A549 (cell line): ENCODE data around the gene GABBR1. TPM values are rescaled to one million over a fixed set of nuclear protein-coding genes. Genes with fewer than 3 reads are reported as not detected.

Experiments
- ATAC-seq, 2 experiments: fragments of 200-7000 bp in 1 of 2; fragments of >200 bp in 1 of 2; cut with Nextera tagmentation in 1 of 2; cut with Tn5 transposase in 1 of 2; 3 replicates each; pipeline versions ENCODE4 v1.8.0 to v1.9.1; 2018 to 2020; ENCODE audit warnings: mild to moderate bottlenecking in 1 of 2, moderate library complexity in 1 of 2
- CTCF ChIA-PET: fragments of 300-600 bp; sonication (Branson Sonifier 250); formaldehyde crosslinking; extraction: SDS; loops from one replicate; lab custom pipeline; 2021; ENCODE audit warnings: antibody characterized with exemption, inconsistent platforms; lab: Yijun Ruan, JAX
- POLR2A ChIA-PET: fragments of 350-600 bp; formaldehyde crosslinking; extraction: SDS; loops from one replicate; lab custom pipeline; 2021; ENCODE audit warnings: antibody characterized with exemption, inconsistent platforms; lab: Yijun Ruan, JAX
- DNase-seq, 2 experiments: peaks; one replicate each; pipeline versions ENCODE4 v3.0.0 to v3.0.0-alpha.2; 2011 to 2016; ENCODE audit warnings: low read depth in 1 of 2, low spot score in 1 of 2
- FAIRE-seq: peaks from 2 replicates; lab custom pipeline; 2011; peaks lifted over from hg19 to GRCh38; lab: Jason Lieb, UNC
- H3K27ac ChIP-seq, 2 experiments: fragments of >200 bp; sonication (Bioruptor Twin); formaldehyde crosslinking; 3 replicates each; pipeline ENCODE4 v1.5.1; 2016 to 2017
- H3K4me1 ChIP-seq: fragments of >200 bp; sonication (Bioruptor Twin); formaldehyde crosslinking; 3 replicates; pipeline ENCODE4 v1.6.1; 2016
- H3K4me2 ChIP-seq: fragments of >200 bp; sonication (Bioruptor Twin); formaldehyde crosslinking; 3 replicates; pipeline ENCODE4 v1.6.1; 2016
- H3K4me3 ChIP-seq: fragments of >200 bp; sonication (Bioruptor Twin); formaldehyde crosslinking; 3 replicates; pipeline ENCODE4 v1.5.1; 2016
- H3K9me3 ChIP-seq: fragments of >200 bp; sonication (Bioruptor Twin); formaldehyde crosslinking; 3 replicates; pipeline ENCODE4 v1.6.1; 2016
- CHD4 ChIP-seq: fragments of 200-600 bp; sonication (generic); IDR thresholded peaks from 2 replicates; pipeline ENCODE4 v1.6.1; 2016; ENCODE audit warnings: antibody characterized with exemption, mild to moderate bottlenecking, borderline replicate concordance
- EHF ChIP-seq: fragments of 250-450 bp; sonication (Bioruptor Pico); IDR thresholded peaks from 2 replicates; pipeline ENCODE4 v1.5.0; 2020; ENCODE audit warnings: mild to moderate bottlenecking
- HOXA7 ChIP-seq: fragments of 250-450 bp; sonication (Bioruptor Pico); IDR thresholded peaks from 2 replicates; pipeline ENCODE4 v1.5.0; 2020; ENCODE audit warnings: mild to moderate bottlenecking, moderate library complexity
- HOXB13 ChIP-seq: fragments of 250-450 bp; sonication (Bioruptor Pico); IDR thresholded peaks from 2 replicates; pipeline ENCODE4 v1.5.0; 2020; ENCODE audit warnings: low read depth, mild to moderate bottlenecking, moderate library complexity
- HOXB5 ChIP-seq: fragments of 250-450 bp; sonication (Bioruptor Pico); IDR thresholded peaks from 2 replicates; pipeline ENCODE4 v1.5.0; 2020; ENCODE audit warnings: mild to moderate bottlenecking, moderate library complexity
- JUNB ChIP-seq: fragments of >200 bp; sonication (Bioruptor Twin); formaldehyde crosslinking; IDR thresholded peaks from 2 replicates; pipeline ENCODE4 v1.6.1; 2016
- KDM1A ChIP-seq: fragments of 200-600 bp; sonication (generic); IDR thresholded peaks from 2 replicates; pipeline ENCODE4 v1.6.1; 2016; ENCODE audit warnings: low read depth, mild to moderate bottlenecking
- MAFK ChIP-seq: fragments of 450-650 bp; IDR thresholded peaks from 2 replicates; pipeline ENCODE4 v1.6.1; 2014; ENCODE audit not compliant: partially characterized antibody
- MAZ ChIP-seq: fragments of 150-350 bp; IDR thresholded peaks from 2 replicates; pipeline ENCODE4 v1.6.1; 2014; ENCODE audit warnings: antibody characterized with exemption, low read depth, low read length, borderline replicate concordance
- MYC ChIP-seq: IDR thresholded peaks from 2 replicates; pipeline ENCODE4 v1.6.1; 2012; ENCODE audit warnings: mild to moderate bottlenecking, inconsistent platforms, low read length, improper control_type of control experiment, borderline replicate concordance
- RAD21 ChIP-seq, 2 experiments: fragments of >200 bp in 1 of 2; sonication (Bioruptor Twin) in 1 of 2; formaldehyde crosslinking in 1 of 2; IDR thresholded peaks in 1 of 2; conservative IDR thresholded peaks in 1 of 2; 2 replicates in 1 of 2; 3 replicates in 1 of 2; pipeline ENCODE4 v1.6.1; 2012 to 2018; ENCODE audit warnings: inconsistent platforms in 1 of 2
- RFX5 ChIP-seq: fragments of 450-650 bp; IDR thresholded peaks from 2 replicates; pipeline ENCODE4 v1.7.1; 2014; ENCODE audit warnings: antibody characterized with exemption, mild to moderate bottlenecking, moderate library complexity
- SREBF2 ChIP-seq: fragments of 450-650 bp; IDR thresholded peaks from 2 replicates; pipeline ENCODE4 v1.6.1; 2014; ENCODE audit warnings: mild to moderate bottlenecking, moderate library complexity
- ZNF302 ChIP-seq: fragments of 250-450 bp; sonication (Bioruptor Pico); IDR thresholded peaks from 2 replicates; pipeline ENCODE4 v1.9.0; 2021; ENCODE audit warnings: inconsistent platforms, mild to moderate bottlenecking, moderate library complexity
- ZSCAN20 ChIP-seq: fragments of 250-450 bp; sonication (Bioruptor Pico); IDR thresholded peaks from 2 replicates; pipeline ENCODE4 v1.8.0; 2022; ENCODE audit warnings: mild to moderate bottlenecking, moderate library complexity
- WGBS: methylation state at CpG from one replicate; pipeline ENCODE4 v1.1.6; 2017; ENCODE audit errors: missing lambda C conversion rate; 5-methylcytosine and 5-hydroxymethylcytosine counted together
- polyA plus RNA-seq, 4 experiments: library from polyadenylated mRNA; depleted of rRNA in 3 of 4; stranded (reverse); fragments of >200 nt; fragmentation: RNase III in 1 of 4; extraction: RNeasy Plus Mini Kit Qiagen cat#74134 plus additional on column Dnase treatment in 1 of 4; gene quantifications; 2 replicates in 3 of 4; 3 replicates in 1 of 4; pipeline ENCODE4 v1.2.3, GENCODE V29; 2011 to 2017
- TF ChIP-seq, protein P1 (sequence below): fragments of 250-450 bp; sonication (Bioruptor Pico); IDR thresholded peaks from 2 replicates; pipeline ENCODE4 v1.5.0; 2020; ENCODE audit warnings: low read depth, mild to moderate bottlenecking, moderate library complexity
- TF ChIP-seq, protein P2 (sequence below): fragments of >200 bp; sonication (Bioruptor Twin); formaldehyde crosslinking; IDR thresholded peaks from 3 replicates; pipeline ENCODE4 v1.5.1; 2016
- TF ChIP-seq, protein P3 (sequence below): IDR thresholded peaks from 2 replicates; pipeline ENCODE4 v1.6.1; 2012; ENCODE audit warnings: low read depth, borderline replicate concordance
- TF ChIP-seq, protein P4 (sequence below): fragments of >200 bp; sonication (Bioruptor Twin); formaldehyde crosslinking; IDR thresholded peaks from 3 replicates; pipeline ENCODE4 v1.6.1; 2016
- TF ChIP-seq, protein P5 (sequence below): IDR thresholded peaks from 2 replicates; pipeline ENCODE4 v1.6.1; 2012

Gene GABBR1
- polyA plus RNA-seq, 2 of the 4 experiments (the other 2 are of a cell fraction) = 6.8 to 9.0 TPM

DNA sequence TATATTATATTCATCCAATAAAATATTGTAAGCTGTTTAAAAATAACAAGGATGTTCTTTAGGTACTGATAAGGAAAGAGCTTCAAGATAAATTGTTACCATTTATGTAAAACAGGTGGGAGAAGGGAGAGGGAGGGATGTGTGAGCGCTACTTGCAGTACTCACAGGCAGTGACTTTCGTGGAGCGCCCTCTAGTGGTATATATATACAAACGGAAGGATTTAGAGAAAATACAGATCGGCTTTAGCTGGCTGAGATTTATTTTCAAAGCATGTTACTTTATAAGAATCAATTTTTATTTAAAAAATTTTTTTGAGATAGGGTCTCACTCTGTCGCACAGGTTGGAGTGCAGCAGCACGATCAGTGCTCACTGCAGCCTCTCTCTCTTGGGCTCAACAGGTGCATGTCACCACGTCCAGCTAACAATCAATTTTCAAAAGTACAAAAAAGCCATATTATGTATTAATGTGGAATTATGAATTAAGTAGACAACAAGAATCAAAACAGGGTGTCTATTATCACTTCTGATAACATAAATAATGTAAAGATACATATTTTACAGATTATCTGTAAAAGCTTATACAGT lies 20.6 kb upstream of the GABBR1 start (continued):
- no peak for TF ChIP-seq ZSCAN20 (CRISPR knock-in tag)
- TF ChIP-seq RAD21 (conservative IDR thresholded peaks at IDR 0.05 in 1 of 2, IDR thresholded peaks at IDR 0.05 in 1 of 2) = peak in 1 of 2 experiments; percentile 14; a peak in 1 of 5 replicates

DNA sequence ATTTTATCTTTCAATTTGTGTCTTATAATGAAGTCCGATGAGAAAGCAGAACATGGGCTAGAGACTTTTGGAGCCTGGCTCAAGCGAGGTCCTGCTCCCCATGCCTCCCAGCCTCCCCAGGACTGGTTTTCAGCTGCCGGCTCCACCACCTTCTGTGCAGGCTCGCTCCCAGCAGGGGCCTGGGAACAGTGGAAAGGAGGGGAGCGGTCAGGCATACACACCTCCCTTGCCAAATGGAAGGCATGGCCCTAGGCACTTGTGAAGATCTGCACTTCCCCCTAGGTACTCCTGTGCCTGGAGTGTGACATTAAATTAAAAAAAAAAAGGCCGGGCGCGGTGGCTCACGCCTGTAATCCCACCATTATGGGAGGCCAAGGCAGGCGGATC lies 19.2 kb upstream of the GABBR1 start:
- FAIRE-seq = no peak
- TF ChIP-seq, protein P1, sequence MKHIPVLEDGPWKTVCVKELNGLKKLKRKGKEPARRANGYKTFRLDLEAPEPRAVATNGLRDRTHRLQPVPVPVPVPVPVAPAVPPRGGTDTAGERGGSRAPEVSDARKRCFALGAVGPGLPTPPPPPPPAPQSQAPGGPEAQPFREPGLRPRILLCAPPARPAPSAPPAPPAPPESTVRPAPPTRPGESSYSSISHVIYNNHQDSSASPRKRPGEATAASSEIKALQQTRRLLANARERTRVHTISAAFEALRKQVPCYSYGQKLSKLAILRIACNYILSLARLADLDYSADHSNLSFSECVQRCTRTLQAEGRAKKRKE (CRISPR knock-in tag) = no peak
- TF ChIP-seq HOXB5 (CRISPR knock-in tag) (no peak), CHD4 (no peak), RAD21 (conservative IDR thresholded peaks at IDR 0.05 in 1 of 2, IDR thresholded peaks at IDR 0.05 in 1 of 2) (no peak), HOXA7 (CRISPR knock-in tag) (no peak), RFX5 (no peak)
- TF ChIP-seq, all 56 proteins: peak for 0
- Histone ChIP-seq H3K4me1 (no peaks in the 10 kb centered on the region), H3K4me2 (no peak overlapping the region), H3K27ac (no peak overlapping the region), H3K4me3 (no peak overlapping the region), H3K9me3 (no peaks in the 10 kb centered on the region)
- no peak for ATAC-seq
- DNase-seq = no peak
- POLR2A ChIA-PET = no interaction called here
- CTCF ChIA-PET = interaction anchor here (0.7 to 12.2 kb wide), 6 partner anchors 12 to 36 kb away, joined by 3 to 183 read pairs (median 14); partner anchors contain the start of gene GABBR1
- WGBS = 82% methylated on average over 7 of the region's 10 CpGs

DNA sequence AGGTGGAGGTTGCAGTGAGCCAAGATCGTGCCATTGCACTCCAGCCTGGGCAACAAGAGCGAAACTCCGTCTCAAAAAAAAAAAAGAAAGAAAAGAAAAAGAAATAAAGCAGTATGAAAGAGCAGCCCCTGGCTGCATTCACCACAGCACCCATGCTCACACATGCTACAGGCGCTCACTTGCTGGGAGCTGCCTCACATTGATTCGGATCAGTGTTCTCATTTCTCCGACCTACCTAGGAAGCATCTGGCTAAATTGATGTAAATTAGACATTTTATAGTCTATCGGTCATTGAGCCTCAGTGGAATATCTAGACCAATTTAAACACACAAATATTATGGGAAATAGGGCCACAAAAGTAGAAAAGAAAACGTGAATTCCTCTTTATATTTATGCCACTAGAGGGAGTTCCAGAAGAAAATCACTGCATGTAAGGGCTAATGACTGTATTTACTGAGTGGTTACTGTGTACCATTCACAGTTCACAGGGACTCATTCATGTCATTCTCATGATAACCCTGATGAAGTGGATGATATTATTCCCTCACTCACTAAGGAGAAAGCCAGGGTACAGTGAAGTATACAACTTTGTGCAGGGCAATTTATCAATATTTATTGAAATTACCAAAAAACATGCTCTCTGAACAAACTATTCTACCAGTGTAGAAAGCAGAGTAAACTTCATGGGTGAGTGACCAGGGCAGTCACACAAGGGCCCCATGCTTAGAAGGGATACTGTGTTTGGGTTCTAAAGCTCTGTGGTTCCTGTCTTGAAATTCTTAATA lies 18.6 kb upstream of the GABBR1 start:
- ChIA-PET POLR2A (no interaction called here), CTCF (interaction anchor here (0.7 to 12.2 kb wide), 11 partner anchors 9 to 101 kb away, joined by 3 to 183 read pairs (median 5); partner anchors contain the start of gene GABBR1)
- Histone ChIP-seq H3K9me3 (no peaks in the 10 kb centered on the region), H3K4me2 (no peak overlapping the region), H3K4me1 (no peaks in the 10 kb centered on the region), H3K27ac (no peak overlapping the region), H3K4me3 (no peak overlapping the region)
- TF ChIP-seq SREBF2 = no peak
- TF ChIP-seq, protein P2, sequence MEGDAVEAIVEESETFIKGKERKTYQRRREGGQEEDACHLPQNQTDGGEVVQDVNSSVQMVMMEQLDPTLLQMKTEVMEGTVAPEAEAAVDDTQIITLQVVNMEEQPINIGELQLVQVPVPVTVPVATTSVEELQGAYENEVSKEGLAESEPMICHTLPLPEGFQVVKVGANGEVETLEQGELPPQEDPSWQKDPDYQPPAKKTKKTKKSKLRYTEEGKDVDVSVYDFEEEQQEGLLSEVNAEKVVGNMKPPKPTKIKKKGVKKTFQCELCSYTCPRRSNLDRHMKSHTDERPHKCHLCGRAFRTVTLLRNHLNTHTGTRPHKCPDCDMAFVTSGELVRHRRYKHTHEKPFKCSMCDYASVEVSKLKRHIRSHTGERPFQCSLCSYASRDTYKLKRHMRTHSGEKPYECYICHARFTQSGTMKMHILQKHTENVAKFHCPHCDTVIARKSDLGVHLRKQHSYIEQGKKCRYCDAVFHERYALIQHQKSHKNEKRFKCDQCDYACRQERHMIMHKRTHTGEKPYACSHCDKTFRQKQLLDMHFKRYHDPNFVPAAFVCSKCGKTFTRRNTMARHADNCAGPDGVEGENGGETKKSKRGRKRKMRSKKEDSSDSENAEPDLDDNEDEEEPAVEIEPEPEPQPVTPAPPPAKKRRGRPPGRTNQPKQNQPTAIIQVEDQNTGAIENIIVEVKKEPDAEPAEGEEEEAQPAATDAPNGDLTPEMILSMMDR = peak; percentile 54
- no peak for TF ChIP-seq KDM1A
- TF ChIP-seq JUNB = no peak
- no peak for TF ChIP-seq MAZ
- TF ChIP-seq RFX5 = no peak
- 41% methylated on average over 8 of the region's 8 CpGs for WGBS
- DNase-seq = peak; percentile 40 to 51
- peak; percentile 31 to 50; a peak in 3 of 6 replicates for ATAC-seq
- FAIRE-seq = no peak

DNA sequence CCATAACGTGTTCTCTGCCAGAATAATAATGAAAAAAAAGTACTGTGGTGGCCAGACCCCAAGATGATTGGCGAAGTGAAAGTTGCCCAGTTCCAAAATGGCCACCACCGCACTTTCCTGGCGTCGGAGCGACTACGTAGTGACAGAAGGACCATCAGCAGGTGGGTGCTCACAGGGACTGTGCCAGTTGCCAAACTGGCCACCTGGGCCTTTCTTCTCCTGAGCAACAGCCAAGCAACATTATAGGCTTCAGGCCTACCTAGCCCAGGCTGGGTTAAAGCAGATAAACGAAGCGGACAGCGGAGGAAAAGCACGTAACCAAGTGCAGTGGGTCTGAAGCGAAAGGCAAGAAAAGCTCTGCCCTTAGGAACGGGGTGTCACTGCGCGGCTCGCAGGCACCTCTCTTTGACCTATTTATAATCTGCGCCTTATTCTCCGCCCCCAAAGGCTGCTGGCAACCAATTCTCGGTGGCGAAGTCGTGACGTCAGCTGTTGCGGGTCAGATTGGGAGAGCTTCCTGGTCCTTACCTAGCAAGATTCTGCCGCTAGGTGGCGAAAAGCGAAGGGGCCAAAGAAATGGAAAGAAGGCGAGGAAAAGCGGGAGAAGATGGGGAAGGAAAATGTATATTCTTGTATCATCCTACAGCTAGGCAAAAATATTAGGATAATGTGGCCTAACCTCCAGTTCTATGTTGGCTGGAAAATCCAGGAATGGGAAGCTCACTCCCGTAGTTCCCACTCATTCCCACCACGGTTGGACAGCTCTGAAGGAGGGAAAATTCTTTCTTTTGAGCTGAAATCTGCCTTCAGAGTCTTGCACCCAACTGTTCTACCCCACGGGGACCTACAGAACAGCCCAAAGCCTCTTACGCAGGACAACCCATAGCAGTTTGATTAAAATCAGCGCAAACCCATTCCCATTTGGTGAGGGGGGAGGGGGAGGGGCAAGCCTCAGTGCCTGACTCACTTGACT lies 17.0 kb upstream of the GABBR1 start:
- WGBS = 2% methylated on average over 32 of the region's 33 CpGs
- Histone ChIP-seq H3K27ac (peak overlapping the region; percentile 71 to 87), H3K4me2 (peak overlapping the region; percentile 83), H3K4me1 (no peaks in the 10 kb centered on the region), H3K9me3 (no peaks in the 10 kb centered on the region), H3K4me3 (peak overlapping the region; percentile 48)
- CTCF ChIA-PET = interaction anchor here (0.8 to 12.2 kb wide), 20 partner anchors 11 to 809 kb away, joined by 3 to 183 read pairs (median 4); partner anchors contain the start of gene GABBR1
- DNase-seq (peak; percentile 94 to 95), ATAC-seq (peak; percentile 93 to 94), FAIRE-seq (no peak)
- POLR2A ChIA-PET = interaction anchor here (0.6 to 1.3 kb wide), 6 partner anchors 17 to 411 kb away, joined by 3 to 13 read pairs (median 3); partner anchors contain the start of genes GABBR1 and POLR1H
- TF ChIP-seq, protein P1 (CRISPR knock-in tag) = no peak
- TF ChIP-seq HOXB5 (CRISPR knock-in tag) = no peak
- no peak for TF ChIP-seq EHF (CRISPR knock-in tag)
- TF ChIP-seq MYC = no peak
- TF ChIP-seq, protein P3, sequence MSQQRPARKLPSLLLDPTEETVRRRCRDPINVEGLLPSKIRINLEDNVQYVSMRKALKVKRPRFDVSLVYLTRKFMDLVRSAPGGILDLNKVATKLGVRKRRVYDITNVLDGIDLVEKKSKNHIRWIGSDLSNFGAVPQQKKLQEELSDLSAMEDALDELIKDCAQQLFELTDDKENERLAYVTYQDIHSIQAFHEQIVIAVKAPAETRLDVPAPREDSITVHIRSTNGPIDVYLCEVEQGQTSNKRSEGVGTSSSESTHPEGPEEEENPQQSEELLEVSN = no peak
- TF ChIP-seq MAFK = no peak
- no peak for TF ChIP-seq ZNF302 (CRISPR knock-in tag)
- TF ChIP-seq HOXB13 (CRISPR knock-in tag) = no peak
- TF ChIP-seq, protein P4, sequence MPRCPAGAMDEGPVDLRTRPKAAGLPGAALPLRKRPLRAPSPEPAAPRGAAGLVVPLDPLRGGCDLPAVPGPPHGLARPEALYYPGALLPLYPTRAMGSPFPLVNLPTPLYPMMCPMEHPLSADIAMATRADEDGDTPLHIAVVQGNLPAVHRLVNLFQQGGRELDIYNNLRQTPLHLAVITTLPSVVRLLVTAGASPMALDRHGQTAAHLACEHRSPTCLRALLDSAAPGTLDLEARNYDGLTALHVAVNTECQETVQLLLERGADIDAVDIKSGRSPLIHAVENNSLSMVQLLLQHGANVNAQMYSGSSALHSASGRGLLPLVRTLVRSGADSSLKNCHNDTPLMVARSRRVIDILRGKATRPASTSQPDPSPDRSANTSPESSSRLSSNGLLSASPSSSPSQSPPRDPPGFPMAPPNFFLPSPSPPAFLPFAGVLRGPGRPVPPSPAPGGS = 0 out of 3 replicates have a peak, but pooled peaks have one; percentile 37
- TF ChIP-seq, protein P5, sequence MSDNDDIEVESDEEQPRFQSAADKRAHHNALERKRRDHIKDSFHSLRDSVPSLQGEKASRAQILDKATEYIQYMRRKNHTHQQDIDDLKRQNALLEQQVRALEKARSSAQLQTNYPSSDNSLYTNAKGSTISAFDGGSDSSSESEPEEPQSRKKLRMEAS = no peak
